ENCODE measurements around the gene MRPL32.

Gene MRPL32

GRCh38 chr7:42926204-42926603 is 6.0 kb upstream of the MRPL32 start:
- DNase-seq (ENCODE audit: low read depth in 2 of 2, low spot score in 1 of 2): no peak

GRCh38 chr7:42928754-42929153 is 3.4 kb upstream of the MRPL32 start:
- DNase-seq (ENCODE audit: low read depth in 2 of 2, low spot score in 1 of 2): no peak

GRCh38 chr7:42929449-42929848 is 2.7 kb upstream of the MRPL32 start:
- no peak for DNase-seq (ENCODE audit: low read depth in 2 of 2, low spot score in 1 of 2)

- no peak for DNase-seq (ENCODE audit: low read depth in 2 of 2, low spot score in 1 of 2)
Observed at GRCh38 chr7:42930889-42931288, 1.3 kb upstream of the MRPL32 start.

GRCh38 chr7:42931447-42931833 is 736 bp upstream of the MRPL32 start:
- DNase-seq (ENCODE audit: low read depth in 2 of 2, low spot score in 1 of 2): no peak

GRCh38 chr7:42932811-42933591 is 825 bp downstream of the MRPL32 start:
- DNase-seq (ENCODE audit: low read depth in 2 of 2, low spot score in 1 of 2): no peak

- no peak for DNase-seq (ENCODE audit: low read depth in 2 of 2, low spot score in 1 of 2)
Observed at GRCh38 chr7:42934291-42934690, 2.1 kb downstream of the MRPL32 start.

GRCh38 chr7:42935861-42936260 is 3.7 kb downstream of the MRPL32 start:
- no peak for DNase-seq (ENCODE audit: low read depth in 2 of 2, low spot score in 1 of 2)

- DNase-seq (ENCODE audit: low read depth in 2 of 2, low spot score in 1 of 2): no peak
Observed at GRCh38 chr7:42939457-42940240, 7.5 kb downstream of the MRPL32 start.

GRCh38 chr7:42940985-42941847 is 9.0 kb downstream of the MRPL32 start:
- peak; percentile 54 to 58 for DNase-seq (ENCODE audit: low read depth in 2 of 2, low spot score in 1 of 2)

GRCh38 chr7:42945821-42946626 is 13.8 kb downstream of the MRPL32 start:
- no peak for DNase-seq (ENCODE audit: low read depth in 2 of 2, low spot score in 1 of 2)

GRCh38 chr7:42946627-42946950 is 14.4 kb downstream of the MRPL32 start:
- DNase-seq (ENCODE audit: low read depth in 2 of 2, low spot score in 1 of 2): no peak

GRCh38 chr7:42947521-42947920 is 15.3 kb downstream of the MRPL32 start:
- no peak for DNase-seq (ENCODE audit: low read depth in 2 of 2, low spot score in 1 of 2)

GRCh38 chr7:42950417-42950816 is 18.2 kb downstream of the MRPL32 start:
- DNase-seq (ENCODE audit: low read depth in 2 of 2, low spot score in 1 of 2): no peak

GRCh38 chr7:42952328-42952727 is 20.2 kb downstream of the MRPL32 start:
- DNase-seq (ENCODE audit: low read depth in 2 of 2, low spot score in 1 of 2): no peak

- DNase-seq (ENCODE audit: low read depth in 2 of 2, low spot score in 1 of 2): no peak
Observed at GRCh38 chr7:42953994-42954393, 21.8 kb downstream of the MRPL32 start.

- DNase-seq (ENCODE audit: low read depth in 2 of 2, low spot score in 1 of 2): no peak
Observed at GRCh38 chr7:42956062-42956461, 23.9 kb downstream of the MRPL32 start.

- no peak for DNase-seq (ENCODE audit: low read depth in 2 of 2, low spot score in 1 of 2)
Observed at GRCh38 chr7:42959549-42959948, 27.4 kb downstream of the MRPL32 start.

- no peak for DNase-seq (ENCODE audit: low read depth in 2 of 2, low spot score in 1 of 2)
Observed at GRCh38 chr7:42960762-42961161, 28.6 kb downstream of the MRPL32 start.

- DNase-seq (ENCODE audit: low read depth in 2 of 2, low spot score in 1 of 2): no peak
Observed at GRCh38 chr7:42961170-42961569, 29.0 kb downstream of the MRPL32 start.

GRCh38 chr7:42964293-42964692 is 32.1 kb downstream of the MRPL32 start:
- DNase-seq (ENCODE audit: low read depth in 2 of 2, low spot score in 1 of 2): no peak

All from stimulated activated CD8-positive, alpha-beta memory T cell treated with anti-CD3 and anti-CD28 coated beads, Interleukin-4, amount 100 ng/mL, for 1 hour (primary cell).